ENCODE measurements around the gene MBD3L2.

- TF ChIP-seq GATA3 (IDR thresholded peaks at IDR 0.05; ENCODE audit: low read depth, low read length) (no peak), GATA2 (IDR thresholded peaks at IDR 0.05; ENCODE audit: low read depth, low read length) (no peak)
Observed at GRCh38 chr19:7067716-7068115, 18.6 kb downstream of the MBD3L2 start.
